Measurements from ENCODE around the gene PROSER3.

- TF ChIP-seq EZH2phosphoT487 (IDR thresholded peaks at IDR 0.05; ENCODE audit: insufficient read depth, low read depth): no peak
- no peak for TF ChIP-seq EZH2 (IDR thresholded peaks at IDR 0.05; ENCODE audit: insufficient read depth, poor library complexity, severe bottlenecking)
Observed at GRCh38 chr19:35722461-35722860, 35.5 kb upstream of the PROSER3 start.
